HG03442 (cell line): ENCODE results near the gene TMEM30B.
"Not testable (repeated sequence)": the region's sequence is repeated elsewhere in the genome, so short reads cannot be mapped to it uniquely, and the experiment has no call there.

Experiments used
- ATAC-seq: cut with Tn5 transposase; IDR thresholded peaks from one replicate; pipeline ENCODE4 v1.9.1; 2021; ENCODE audit warnings: mild to moderate bottlenecking, moderate library complexity; ENCODE audit not compliant: unreplicated experiment

Gene TMEM30B, protein sequence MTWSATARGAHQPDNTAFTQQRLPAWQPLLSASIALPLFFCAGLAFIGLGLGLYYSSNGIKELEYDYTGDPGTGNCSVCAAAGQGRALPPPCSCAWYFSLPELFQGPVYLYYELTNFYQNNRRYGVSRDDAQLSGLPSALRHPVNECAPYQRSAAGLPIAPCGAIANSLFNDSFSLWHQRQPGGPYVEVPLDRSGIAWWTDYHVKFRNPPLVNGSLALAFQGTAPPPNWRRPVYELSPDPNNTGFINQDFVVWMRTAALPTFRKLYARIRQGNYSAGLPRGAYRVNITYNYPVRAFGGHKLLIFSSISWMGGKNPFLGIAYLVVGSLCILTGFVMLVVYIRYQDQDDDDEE

DNA sequence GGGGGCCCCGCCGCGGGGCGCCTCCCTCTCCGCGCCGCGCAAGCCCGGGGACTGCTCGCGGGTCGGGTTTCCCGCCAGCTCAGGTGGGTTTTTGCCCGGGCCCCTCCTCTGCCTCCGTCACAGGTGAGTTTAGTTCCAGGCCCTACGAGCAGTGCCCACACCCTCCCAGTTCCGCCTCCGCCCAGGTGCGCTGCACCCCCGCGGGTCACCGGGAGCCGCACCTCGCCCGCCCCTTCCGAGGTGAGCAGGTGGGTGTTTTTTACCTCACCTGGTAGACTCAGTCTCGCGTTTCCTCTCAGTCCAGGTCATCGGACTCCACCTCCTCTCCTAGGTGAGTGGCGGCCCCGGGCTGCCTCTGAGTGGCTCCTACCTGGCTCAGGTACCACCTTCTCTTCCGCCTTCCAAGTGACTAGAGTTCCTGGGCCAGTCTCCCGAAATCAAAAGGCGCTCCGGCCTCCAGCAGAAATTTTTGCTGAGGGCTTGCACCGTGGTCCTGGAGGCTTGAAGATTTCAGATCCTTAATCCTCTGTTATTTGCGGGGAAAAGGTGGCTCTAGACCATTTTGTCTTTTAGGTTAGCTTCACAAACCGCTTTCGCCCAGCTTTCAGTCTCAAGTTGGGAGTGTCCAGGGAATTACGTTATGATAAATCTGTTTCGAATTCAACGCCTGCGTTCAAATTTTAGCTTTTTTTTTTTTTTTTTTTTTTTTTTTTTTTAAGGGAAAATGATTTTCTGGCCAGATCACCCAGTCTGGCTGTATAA lies at the start of gene TMEM30B:
Gene TMEM30B (minus strand): TSS at position 153 of the 762 bp plus-strand sequence. CDS start 191 bp downstream, outside the sequence.
- peak; percentile 12 for ATAC-seq

DNA sequence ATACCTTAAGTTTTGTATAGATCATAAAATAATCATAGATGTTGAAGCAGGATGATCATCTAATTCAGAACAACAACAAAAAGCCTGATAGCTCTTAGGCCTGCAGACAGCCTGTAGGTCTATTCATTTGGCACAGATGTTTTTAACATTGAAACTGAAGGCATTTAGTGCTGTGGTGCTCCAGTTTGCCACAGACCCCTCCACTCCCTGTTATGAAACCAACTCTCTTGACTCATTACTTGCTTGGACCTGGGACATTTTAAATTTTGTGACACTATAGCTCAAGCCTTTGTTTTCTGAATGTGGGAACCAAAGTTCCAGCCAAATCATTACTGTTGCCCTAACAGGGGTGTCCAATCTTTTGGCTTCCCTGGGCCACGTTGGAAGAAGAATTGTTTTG lies 49.4 kb upstream of the TMEM30B start:
- peak; percentile 59 for ATAC-seq

DNA sequence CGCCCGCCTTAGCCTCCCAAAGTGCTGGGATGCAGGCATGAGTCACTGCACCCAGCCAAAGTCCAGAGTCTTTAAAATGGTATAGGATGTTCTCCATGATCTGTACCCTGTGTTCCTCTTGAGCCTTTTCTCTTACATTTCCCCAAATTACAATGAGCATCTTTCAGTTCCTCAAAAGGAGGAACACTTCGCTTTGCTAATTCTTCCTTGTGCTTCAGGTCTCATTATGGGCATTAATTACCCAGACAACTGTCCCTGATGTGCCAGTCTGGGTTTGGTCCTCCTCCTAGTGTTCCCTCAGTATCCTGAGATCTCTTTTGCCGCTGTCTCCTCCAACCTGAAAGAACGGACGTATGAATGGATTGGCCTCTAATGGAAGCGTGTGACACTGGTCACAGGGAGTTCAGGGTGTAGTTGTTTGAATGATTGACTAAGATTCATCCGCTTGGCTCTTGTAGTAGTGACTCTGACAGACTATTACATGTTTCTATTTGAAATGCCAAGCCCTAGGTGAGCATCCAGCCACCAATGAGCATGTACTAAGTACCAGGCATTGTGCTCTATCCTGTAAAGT lies 48.4 kb upstream of the TMEM30B start:
- ATAC-seq = peak; percentile 44

DNA sequence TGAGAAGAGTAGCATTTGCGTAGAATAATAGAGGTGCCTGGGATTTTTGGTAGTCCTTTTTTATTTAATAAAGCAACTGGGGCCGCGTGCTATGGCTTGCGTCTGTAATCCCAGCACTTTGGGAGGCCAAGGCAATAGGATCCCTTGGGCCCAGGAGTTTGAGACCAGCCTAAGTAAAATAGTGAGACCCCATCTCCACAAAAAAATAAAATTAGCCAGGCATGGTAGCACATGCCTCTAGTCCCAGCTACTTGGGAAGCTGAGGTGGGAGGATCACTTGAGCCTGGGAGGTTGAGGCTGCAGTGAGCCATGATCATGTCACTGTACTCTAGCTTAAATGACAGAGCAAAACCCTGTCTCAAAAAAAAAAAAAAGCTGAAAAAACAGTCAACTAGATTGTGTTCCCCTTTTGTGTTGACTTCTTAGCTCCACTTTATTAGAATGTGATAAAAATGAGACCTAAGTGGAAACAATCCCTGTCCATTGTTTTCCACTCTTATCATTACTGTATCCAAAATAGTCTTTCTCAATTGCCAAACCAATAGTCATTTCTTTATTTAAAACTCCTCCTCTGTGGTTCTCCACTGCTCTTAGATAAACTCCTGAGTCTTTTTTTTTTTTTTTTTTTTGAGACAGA lies 47.6 kb upstream of the TMEM30B start:
- no peak for ATAC-seq

DNA sequence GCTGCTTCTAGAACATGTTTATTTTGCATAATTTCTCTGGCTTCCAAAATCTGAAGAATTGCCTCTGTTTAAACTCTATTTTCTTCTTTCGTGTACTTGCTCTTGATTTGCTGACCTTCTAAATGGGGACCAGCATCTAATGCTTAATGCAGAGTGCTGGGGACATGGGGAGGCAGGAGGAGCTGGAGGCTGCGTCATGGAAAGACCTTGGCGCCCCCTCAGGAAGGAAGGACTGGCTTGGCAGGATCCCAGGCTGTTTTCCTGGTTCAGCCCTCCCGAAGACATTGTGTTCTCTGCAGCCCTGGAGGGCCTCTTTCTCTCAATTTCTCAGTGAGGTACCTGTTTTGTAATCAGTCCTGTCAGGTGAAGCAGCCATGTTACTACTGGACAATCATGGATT lies 45.7 kb upstream of the TMEM30B start:
- no peak for ATAC-seq

DNA sequence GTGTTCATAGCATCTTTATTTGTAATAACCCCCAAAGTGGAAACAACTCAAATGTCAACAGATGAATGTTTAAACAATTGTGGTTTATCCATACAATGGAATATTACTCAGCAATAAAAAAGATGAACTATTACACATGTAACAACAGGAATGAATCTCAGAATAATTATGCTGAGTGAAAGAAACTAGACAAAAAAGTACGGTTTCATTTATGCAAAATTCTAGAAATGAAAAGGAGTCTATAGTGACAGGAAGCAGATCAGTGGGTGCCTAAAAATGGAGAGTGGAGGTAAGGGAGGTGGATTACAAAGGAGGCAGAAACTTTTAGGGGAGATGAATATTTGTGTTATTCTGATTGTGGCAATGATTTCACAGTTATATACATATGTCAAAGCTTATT lies 45.0 kb upstream of the TMEM30B start:
- no peak for ATAC-seq

DNA sequence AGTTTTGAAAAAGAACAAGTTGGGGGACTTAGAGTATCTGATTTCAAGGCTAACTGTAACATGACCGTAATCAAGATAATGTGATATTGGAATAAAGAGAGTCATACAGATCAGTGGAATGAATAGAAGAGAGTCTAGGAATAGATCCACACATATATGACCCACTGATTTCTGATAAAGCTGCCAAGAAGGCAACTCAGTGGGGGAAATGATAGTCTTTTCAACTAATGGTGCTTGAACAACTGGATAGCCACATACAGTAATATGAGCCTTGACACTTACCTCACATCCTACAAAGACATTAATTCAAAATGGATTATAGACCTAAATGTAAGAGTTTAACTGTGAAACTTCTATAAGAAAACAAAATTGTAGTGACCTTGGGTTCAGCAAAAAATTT lies 44.0 kb upstream of the TMEM30B start:
- no peak for ATAC-seq

DNA sequence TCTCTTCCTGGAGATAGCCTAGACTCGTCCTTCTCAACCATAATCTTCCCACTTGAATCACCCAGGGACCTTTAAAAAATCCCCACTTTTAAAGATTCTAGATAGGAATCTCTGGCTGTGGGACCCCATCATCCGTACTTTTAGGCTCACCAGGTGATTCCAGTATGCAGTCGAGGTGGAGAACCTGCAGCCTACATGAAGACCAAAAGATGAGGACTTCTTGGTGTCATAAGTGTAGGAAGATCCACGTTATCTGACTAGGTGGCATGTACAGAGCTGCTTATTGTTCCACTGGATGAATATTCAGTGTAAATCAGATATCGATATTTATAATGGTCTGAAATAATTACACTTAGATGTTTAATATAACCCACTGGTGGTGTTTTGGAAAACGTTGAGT lies 42.8 kb upstream of the TMEM30B start:
- no peak for ATAC-seq

DNA sequence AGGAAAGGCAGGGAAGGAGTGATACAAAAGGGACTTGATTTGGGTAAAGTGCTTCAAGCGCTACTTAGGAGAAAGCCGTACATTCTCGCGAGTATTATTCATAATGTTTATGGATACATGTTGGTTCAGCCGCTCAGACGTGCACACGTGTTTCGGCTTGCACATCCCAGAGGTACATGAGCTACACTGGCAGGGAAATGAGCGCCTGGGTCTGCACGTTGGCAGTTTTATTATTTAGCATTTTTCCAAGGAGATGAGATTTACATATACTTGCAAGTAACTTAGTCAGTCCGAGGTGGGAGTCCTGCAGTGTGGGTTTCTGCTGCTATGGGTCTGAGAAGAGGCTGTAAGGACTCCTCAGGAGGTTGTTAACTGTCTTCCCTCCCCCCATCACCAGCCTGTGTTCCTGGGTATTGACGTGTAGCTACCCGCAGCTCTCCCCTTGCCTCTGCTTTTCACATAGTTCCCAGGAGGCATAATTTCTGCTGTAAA lies 41.7 kb upstream of the TMEM30B start:
- ATAC-seq = no peak

DNA sequence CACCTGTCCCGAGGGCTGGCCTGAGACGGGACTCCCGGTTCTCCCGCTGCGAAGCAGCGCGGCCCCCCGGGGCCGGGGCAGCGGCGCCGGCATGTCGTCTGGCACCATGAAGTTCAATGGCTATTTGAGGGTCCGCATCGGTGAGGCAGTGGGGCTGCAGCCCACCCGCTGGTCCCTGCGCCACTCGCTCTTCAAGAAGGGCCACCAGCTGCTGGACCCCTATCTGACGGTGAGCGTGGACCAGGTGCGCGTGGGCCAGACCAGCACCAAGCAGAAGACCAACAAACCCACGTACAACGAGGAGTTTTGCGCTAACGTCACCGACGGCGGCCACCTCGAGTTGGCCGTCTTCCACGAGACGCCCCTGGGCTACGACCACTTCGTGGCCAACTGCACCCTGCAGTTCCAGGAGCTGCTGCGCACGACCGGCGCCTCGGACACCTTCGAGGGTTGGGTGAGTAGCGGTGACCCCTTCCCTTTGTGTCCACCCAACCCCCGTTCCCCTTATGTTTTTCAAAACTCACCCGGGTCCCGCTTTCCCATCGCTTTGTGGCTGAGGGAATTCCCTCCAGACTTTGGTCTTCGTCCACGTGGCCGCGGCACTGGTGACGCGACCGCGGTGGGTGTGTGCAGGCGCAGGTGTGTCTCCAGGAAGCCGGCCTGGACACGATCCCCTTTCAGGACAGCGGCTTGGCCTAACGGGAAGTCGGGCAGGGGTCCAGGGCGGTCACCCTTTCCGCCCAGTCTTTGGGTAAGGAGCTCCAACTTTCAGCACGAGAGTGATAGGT lies 41.1 kb upstream of the TMEM30B start:
- no peak for ATAC-seq

DNA sequence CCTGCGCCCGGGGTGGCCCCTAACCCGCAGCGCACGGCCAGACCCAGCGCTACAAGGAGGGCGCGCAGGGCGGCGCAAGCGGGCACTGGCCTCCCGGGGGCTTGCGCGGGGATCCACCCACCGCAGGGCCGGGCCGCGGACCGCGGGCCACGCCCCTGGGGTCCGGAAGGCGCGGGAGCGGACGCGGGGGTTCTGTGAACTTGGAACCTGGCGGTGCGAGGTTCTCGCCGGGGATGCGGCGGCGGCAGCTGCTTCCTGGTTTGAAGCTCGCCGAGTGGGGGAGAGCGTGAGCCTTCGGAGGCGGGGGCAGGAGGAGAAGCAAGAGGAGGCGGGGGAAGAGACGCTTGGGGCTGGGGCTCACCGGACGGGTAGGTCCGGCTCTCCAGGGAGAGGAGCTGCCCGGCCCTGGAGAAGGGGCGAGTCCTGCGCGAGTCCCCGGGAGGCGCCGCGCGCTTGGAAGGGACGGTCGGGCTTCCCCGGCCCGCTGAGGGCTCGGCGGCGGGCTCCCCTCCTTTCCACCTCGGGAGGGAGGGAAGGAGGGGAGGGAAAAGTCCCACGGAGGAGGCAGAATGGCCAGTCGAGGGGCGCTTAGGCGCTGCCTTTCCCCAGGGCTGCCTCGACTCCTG lies 40.4 kb upstream of the TMEM30B start, which contains the start of gene PRKCH:
Gene PRKCH (plus strand): TSS at position 195 of the 626 bp plus-strand sequence. CDS start 523 bp downstream, outside the sequence.
- peak; percentile 66 for ATAC-seq

DNA sequence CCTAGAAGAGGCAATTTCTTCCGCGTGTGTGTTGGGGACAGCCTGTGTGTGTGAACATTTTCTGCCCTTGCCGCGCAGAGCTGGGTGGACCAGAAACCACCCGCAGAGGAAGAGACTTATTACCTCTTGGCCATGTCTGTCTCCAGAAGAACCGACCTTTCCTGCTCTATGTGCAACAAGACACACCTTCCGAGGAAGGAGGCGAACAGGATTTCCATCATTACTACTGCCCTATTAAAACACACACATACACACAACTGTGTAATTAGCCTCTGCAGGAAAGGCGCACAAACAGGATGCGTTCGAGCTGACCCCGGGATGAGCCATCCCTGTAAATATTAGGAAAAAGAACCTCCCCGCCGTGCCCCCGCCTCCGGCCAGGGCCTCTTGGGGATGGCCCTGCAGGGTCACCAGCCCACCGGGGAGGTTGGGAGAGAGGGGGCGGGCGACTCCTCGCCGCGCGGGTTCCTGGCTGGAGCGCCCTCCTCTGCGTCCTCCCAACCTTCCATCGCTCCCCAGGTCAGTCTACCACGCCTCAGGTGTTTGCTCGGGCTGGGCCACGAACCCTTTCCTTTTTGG lies 39.8 kb upstream of the TMEM30B start:
- ATAC-seq = peak; percentile 9

DNA sequence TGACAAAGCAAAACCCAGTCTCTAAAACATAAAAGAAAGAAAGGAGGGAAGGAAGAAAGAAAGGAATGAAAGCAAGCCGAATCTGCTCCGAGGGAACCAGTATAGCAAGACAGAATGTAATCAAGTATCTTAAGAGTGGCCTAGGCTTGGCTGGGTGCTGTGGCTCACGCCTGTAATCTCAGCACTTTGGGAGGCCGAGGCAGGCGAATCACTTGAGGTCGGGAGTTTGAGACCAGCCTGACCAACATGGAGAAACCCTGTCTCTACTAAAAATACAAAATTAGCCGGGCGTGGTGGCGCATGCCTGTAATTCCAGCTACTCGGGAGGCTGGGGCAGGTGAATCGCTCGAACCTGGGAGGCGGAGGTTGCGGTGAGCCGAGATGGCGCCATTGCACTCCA lies 39.0 kb upstream of the TMEM30B start:
- ATAC-seq = not testable (repeated sequence)

DNA sequence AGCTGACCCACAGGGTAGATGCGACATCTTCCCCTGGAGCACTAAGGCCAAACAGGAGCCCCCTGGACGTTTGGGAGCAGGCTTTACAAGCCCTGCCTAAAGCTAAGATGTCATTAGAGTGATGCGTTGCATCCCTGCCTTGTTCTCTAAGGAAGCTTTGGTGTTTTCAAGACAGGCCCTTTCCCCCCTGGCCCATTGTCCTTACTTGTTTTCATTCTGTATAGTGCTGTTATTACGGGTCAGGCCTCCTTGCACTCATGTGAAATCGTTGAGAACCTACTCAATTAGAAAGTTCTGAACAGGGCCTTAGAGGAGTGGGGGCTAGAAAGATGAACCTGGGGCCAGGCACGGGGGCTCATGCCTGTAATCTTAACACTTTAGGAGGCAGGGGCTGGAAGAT lies 38.6 kb upstream of the TMEM30B start:
- no peak for ATAC-seq

DNA sequence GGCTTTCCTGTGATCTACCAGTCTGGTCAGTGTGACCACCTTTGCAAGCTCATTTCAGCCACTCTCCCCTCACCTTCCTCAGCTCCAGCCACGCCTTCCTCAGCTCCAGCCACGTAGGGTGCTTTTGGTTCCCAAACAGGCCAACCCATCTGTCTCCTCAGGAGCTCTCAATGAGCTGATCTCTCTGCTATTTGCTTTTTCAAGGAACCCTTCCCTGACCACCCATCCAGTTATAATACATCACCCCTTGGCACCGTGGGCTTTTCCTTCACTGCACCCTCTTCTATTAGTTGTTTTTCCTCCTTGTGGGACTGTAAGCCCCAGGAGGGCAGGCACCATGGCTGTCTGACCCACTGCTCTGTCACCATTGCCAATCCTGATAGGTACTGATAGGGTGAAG lies 37.9 kb upstream of the TMEM30B start:
- no peak for ATAC-seq

DNA sequence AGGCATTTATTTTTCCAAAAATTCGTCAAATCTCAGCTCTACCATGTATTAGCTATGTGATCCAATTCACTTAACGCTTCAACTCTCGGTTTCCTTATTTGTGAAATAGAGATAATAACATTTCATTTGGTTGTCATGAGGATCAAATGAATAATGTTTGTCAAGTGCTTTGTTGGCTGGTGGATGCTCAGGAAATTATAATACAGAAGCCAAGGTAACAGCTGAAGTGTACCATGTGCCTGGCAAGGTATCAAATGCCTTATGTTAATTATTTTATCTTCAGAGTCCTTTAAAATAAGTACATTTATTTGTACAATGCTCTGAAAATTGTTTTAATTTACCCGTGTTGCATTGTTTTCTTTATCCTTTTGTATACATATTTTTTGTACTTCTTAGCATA lies 34.2 kb upstream of the TMEM30B start:
- no peak for ATAC-seq

DNA sequence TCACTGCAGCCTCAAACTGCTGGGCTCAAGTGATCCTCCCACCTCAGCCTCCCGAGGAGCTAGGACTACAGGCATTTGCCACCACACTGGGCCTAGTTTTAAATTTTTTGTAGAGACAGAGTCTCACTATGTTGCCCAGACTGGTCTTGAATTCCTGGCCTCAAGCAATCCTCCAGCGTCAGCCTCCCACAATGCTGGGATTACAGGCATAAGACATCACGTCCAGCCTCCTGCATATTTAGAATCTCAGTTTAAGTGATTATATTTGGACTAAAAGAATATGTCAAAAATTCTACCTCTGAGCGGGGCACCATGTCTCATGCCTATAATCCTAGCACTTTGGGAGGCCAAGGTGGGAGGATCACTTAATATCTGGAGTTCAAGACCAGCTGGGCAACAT lies 27.6 kb upstream of the TMEM30B start:
- ATAC-seq = not testable (repeated sequence)

DNA sequence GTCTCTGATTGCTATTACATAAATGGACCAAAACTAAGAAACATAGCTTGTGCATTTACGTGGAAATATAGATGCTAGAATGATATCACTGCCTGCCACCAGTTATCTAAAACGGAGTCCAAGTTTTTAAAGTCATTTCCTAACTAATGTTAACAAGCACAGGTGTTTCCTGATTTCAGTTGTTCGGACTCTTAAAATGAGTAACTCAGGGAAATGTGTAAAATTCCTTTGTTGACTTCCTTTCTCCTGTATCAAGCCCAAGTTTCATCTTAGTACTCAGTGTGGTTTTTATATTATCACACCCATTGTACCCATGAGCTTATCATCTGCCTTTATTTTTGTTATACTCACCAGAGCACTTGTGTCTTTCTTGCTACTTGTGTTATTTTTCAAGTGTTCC lies 27.1 kb upstream of the TMEM30B start:
- ATAC-seq = no peak

DNA sequence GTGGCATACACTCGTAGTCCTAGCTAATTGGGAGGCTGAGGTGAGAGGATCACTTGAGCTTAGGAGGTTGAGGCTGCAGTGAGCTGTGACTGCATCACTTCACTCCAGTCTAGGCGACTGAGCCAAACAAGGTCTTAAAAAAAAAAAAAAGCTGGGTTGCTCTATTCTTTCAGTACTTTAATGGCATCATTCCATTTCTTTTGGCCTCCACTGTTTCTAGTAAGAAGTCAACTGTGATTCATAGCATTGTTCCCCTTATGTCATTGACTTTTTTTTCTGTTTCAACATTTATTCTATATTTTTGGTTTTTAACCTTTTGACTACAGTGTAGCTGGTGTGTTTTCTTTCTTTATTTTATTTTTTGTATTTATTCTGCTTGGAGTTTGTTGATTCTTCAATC lies 23.6 kb upstream of the TMEM30B start:
- ATAC-seq = no peak

DNA sequence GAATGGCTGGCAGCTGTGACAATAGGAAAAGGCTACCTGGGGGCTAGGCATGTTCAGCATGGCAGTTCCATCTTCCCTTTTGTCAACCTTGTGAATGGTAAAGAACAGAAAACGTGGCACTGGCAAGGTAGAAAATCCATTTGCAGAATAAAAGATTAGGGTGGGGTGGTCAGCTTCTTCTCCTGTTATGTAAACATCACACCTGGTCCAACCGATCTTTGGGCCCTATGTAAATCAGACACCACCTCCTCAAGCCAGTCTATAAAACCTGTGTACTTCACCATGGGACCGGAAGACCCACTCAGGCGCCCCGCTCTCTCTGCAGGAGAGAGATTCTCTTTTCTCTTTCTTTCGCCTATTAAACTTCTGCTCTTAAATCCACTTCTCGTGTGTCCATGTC lies 19.6 kb upstream of the TMEM30B start:
- ATAC-seq = no peak
